HepG2 (cell line): Measurements from ENCODE around the gene GRM5. TPM values are rescaled to one million over a fixed set of nuclear protein-coding genes. Genes with fewer than 3 reads are reported as not detected.

ENCODE experiments used
- BCL6 ChIP-seq: IDR thresholded peaks from 2 replicates; pipeline ENCODE4 v1.6.1; 2016; ENCODE audit warnings: missing genetic modification reagents, missing compliant biosample characterization
- HIC2 ChIP-seq: sonication (generic); formaldehyde crosslinking; IDR thresholded peaks from 2 replicates; pipeline ENCODE4 v1.9.0; 2022; ENCODE audit warnings: low read depth, missing genetic modification reagents
- HNF4A ChIP-seq: sonication (generic); formaldehyde crosslinking; IDR thresholded peaks from 2 replicates; pipeline ENCODE4 v1.4.0; 2020; ENCODE audit warnings: missing genetic modification reagents
- NONO ChIP-seq, 2 experiments: fragments of 450-650 bp in 1 of 2; sonication (generic) in 1 of 2; formaldehyde crosslinking in 1 of 2; IDR thresholded peaks in 1 of 2; conservative IDR thresholded peaks in 1 of 2; 2 replicates each; pipeline versions ENCODE4 v1.6.1 to v1.8.0; 2017 to 2022; ENCODE audit warnings: mild to moderate bottlenecking in 1 of 2, missing genetic modification reagents in 1 of 2, moderate library complexity in 1 of 2
- PTBP1 ChIP-seq: fragments of 200-400 bp; formaldehyde crosslinking; IDR thresholded peaks from 2 replicates; pipeline ENCODE4 v1.6.1; 2018; ENCODE audit warnings: low read length, low read depth; ENCODE audit not compliant: poor library complexity, severe bottlenecking
- RARG ChIP-seq: sonication (generic); formaldehyde crosslinking; IDR thresholded peaks from 2 replicates; pipeline ENCODE4 v1.4.0; 2020; ENCODE audit warnings: low read depth, mild to moderate bottlenecking, missing genetic modification reagents
- ZNF44 ChIP-seq: sonication (generic); formaldehyde crosslinking; IDR thresholded peaks from 2 replicates; pipeline ENCODE4 v1.5.1; 2020; ENCODE audit warnings: mild to moderate bottlenecking, missing genetic modification reagents
- ZNF484 ChIP-seq: sonication (generic); formaldehyde crosslinking; IDR thresholded peaks from 2 replicates; pipeline ENCODE4 v1.5.1; 2020; ENCODE audit warnings: mild to moderate bottlenecking, low read depth, missing genetic modification reagents, borderline replicate concordance
- ZNF609 ChIP-seq: sonication (generic); formaldehyde crosslinking; IDR thresholded peaks from 2 replicates; pipeline ENCODE4 v1.4.0; 2020; ENCODE audit warnings: mild to moderate bottlenecking, missing genetic modification reagents, borderline replicate concordance
- polyA plus RNA-seq, 8 experiments: library from polyadenylated mRNA; depleted of rRNA in 3 of 8; stranded (reverse) in 7 of 8; unstranded in 1 of 8; fragments of >200 nt; fragmentation: Illumina TruSeq in 4 of 8; extraction: Trizol in 4 of 8; gene quantifications; 2 replicates each; pipeline versions ENCODE4 v1.2.1 to v1.2.3, GENCODE V29; 2011 to 2016; ENCODE audit warnings: low read depth in 4 of 8, missing spikeins in 1 of 8, mixed read lengths in 1 of 8; ENCODE audit not compliant: insufficient read depth in 1 of 8
- total RNA-seq, 5 experiments: library from RNA; depleted of rRNA; stranded (reverse); fragments of >200 nt; fragmentation: Illumina TruSeq; extraction: Trizol; gene quantifications; 2 replicates each; pipeline ENCODE4 v1.2.3, GENCODE V29; 2016; ENCODE audit warnings: low read depth in 1 of 5

The GRM5 gene
- total and polyA plus RNA-seq, 2 of the 13 experiments (the other 11 are each of a cell fraction or from before 2014, with no cell fraction given), result not detected

DNA sequence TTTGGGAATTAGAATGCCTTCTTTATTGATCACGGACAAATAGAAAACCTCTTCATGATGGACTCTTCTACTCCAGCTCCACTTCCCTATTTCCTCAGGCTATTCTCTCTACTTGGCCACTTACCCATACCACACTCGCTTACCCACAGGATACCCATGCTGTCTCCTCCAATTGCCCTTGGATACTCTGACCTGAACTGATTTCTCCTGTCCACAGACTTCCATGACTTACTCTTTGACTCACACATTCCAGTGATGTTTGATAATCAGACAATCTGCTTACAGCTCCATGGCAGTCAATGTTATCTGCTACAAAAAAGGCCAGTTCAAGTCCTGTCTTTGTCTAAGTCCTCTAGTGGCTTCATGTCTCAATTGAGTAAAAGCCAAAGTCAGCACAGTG, 436.3 kb downstream of the GRM5 start (continued):
- TF ChIP-seq ZNF609 (CRISPR knock-in tag) (no peak), ZNF484 (CRISPR knock-in tag) (no peak), RARG (CRISPR knock-in tag) (no peak), BCL6 (CRISPR knock-in tag) (no peak), PTBP1 (no peak), ZNF44 (no peak), HIC2 (CRISPR knock-in tag) (no peak), NONO (IDR thresholded peaks at IDR 0.05) (no peak), NONO (CRISPR knock-in tag; conservative IDR thresholded peaks at IDR 0.05) (no peak), HNF4A (CRISPR knock-in tag) (no peak)
